ENCODE results near the gene VSIG10L2.

Gene VSIG10L2

DNA sequence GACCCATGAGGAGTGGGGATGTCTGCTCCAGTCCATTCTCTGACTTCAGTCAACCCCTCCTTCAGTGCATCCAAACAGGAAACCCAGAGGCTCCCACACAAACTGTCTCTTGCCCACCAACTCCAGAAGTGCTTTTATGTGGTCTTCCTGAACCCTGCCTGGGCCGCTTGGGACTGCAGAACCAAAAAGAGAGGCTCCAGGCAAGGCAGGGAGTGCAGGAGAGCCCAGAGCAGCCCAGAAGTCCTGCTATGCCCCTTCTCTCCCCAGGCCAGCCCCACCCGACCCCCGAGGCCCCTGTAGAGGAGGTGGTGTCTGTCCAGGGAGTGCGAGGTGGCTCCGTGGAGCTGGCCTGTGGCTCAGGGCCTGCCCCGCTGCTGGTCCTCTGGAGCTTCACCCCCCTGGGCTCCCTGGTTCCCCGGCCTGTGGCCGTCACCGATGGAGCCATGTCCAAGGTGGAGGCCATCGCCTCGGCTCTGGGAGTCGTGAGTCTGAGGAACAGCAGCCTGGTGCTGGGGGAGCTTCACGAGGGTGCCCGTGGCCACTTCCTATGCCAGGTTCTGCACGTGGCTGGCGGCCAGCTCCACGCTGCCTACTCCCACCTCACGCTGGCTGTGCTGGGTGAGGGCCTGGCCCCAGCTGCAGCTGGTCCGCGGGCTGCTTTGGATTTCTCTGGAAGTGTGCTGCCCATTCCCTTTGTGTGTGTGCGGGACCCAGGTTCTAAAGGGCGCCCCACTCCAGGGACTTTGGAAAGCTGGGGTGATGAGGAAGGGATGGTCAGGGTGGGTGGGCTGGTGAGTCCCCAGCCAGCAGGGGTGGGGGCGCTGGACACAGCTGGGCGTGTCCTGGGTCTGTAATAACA is 1.8 kb downstream of the VSIG10L2 start:
- DNase-seq (ENCODE audit: low read depth in 2 of 2), result no peak

DNA sequence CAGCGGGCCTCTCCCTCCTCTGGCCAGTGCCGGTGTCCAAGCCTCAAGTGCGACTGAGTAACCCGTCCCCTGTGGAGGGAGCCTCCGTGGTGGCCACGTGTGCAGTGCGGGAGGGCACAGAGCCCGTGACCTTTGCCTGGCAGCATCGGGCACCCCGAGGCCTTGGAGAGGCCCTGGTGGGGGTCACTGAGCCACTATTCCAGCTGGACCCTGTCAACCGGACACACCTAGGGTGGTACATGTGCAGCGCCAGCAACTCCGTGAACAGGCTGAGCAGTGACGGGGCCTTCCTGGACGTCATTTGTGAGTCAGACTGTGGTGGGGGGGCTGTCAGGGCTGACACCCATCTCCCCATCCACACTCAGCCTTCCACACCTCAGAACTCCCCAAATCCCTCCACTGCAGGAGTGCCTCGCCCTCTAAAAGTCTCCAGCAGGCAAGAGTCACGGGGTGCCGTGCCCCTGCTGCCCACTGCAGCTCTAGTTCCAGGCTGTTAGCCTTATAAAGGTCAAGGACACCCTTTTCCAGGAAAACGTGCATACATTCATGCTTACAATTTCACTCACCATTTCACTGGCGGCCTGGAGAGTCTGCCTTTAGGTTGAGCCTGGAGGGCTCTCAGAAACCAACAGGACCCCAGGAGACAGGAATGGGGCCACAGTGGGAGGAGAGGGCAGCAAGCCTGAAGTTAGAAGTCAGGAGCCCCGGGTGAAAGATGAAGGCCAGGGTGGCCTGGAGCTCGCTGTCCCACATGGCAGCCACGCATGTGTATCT is 2.6 kb downstream of the VSIG10L2 start:
- DNase-seq (ENCODE audit: low read depth in 2 of 2), result no peak

DNA sequence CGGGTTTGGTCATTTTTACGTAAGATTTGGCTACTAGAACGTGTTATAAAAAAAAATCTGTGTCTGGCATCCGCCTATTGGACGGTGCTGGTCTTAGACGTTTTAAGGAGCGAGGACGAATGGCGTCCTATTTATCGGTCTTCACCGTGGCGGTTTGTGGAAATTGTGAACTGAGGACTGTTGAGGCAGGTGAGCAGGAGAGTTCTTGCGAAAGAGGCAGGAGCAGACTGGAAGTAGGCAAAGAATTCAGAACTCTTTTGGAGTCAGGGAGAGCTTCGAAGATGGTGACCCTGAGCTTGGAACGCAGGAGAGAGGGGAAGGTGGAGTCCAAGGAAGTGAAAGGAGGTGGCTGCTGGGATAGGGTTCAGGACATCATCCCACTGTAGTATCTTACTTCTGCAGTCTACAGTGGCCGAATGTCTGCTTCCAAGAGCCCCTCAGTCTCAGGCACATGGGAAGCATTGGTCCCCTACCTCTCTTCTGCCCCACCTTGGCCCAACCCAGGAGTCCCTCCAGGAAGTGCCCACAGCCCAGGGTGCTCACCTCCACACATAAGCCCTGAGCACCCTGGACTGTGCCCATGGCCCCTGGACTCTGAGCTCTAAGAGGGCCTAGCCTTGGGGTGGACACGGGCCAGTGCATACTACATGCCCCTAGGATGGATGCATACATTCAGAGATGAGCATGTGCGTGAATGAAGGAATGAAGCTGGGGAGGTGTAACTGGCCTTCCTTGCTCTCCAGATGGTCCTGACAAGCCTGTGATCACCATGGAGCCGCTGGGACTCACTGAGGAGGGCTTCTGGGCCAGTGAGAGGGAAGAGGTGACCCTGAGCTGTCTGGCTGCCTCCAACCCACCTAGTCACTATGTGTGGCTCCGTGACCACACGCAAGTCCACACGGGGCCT is 3.7 kb downstream of the VSIG10L2 start:
- no peak for DNase-seq (ENCODE audit: low read depth in 2 of 2)

DNA sequence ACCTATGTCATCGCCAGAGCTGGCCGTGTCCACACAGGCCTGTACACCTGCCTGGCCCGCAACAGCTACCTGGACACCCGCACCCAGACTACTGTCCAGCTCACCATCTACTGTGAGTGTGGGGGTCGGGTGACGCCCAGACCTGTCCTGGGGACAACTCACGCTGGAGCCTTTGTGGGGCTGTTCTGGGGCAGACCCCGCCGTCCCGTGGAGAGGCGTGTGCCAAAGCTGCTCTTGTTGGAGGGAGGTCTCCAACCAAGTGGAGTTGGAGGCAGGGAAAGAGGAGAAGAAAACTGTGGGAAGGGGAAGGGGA is 4.3 kb downstream of the VSIG10L2 start:
- DNase-seq (ENCODE audit: low read depth in 2 of 2), result no peak

DNA sequence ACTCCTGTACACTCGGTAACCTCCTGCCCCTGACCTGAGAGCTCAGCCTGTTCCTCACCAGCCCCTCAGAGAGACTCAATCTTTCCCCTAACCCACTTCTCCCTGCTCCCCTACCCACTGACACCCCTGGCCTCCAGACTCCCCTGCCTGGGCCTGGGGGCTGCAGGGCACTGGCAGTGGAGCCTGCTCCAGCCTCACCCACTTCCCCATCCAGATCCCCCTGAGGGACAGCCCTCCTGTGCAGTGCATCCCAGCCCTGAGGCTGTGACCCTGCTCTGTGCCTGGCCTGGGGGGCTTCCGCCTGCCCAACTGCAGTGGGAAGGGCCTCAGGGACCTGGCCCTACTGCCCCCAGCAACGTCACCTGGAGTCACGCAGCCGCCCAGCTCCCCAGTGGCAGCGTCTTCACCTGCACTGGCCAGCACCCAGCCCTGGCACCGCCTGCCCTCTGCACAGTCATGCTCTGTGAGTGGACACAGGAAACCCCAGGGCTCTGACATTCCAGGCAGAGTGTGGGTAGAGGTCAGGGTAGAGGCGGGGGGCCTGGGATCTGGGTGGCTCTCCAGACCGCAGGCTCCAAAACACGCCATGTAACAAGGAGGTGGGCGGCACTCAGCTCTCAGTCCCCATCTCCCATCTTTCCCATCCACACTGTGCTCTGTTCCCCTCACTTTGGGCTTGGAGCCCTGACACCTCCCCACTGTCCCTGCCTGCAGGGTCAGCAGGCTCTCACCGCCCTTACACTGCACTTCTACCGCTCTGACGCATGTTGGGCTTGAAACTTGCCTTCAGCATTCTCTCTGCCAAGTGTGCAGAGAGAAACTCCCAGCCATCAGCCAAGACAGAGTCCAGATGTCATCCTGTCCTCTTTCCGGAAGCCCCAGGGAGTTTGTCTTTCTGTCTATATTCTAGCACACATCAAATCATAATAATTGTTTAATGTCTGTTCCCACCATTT is 5.1 kb downstream of the VSIG10L2 start:
- DNase-seq (ENCODE audit: low read depth in 2 of 2), result no peak

DNA sequence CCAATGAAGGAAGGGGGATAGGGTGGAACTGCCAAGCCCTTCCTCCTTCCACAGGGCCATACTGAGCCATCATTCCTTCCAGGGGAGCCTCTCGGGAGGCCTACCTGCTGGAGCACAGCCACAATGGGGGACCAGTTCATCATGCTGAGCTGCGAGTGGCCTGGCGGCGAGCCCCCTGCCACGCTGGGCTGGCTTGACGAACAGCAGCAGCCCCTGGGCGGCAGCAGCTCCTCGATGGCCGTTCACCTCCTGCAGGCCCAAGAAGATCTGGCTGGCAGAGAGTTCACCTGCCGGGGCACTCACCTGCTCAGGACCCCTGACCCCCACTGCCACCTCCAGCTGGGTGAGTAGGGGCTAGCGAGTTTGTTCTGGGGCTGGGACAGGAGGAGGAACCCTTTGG is 5.9 kb downstream of the VSIG10L2 start:
- DNase-seq (ENCODE audit: low read depth in 2 of 2), result no peak

DNA sequence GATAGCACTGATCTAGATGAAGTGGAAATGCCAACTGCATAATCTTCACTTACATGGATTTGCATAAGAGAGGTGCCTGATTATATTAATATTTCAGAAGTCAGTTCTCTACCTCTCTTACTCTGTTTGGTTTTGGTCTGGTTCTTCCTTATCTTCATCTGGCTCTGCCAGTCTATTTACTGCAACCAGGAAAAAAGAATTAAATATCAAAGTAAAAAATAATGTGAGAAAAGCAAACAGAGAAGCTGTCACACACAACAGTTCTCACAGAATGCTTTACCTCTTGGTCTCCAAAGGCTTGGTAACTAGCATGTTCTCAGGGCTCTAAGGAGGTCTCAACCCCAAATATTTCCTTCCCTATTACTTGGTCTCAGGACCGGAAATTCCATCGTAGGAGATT is 6.7 kb downstream of the VSIG10L2 start:
- no peak for DNase-seq (ENCODE audit: low read depth in 2 of 2)

DNA sequence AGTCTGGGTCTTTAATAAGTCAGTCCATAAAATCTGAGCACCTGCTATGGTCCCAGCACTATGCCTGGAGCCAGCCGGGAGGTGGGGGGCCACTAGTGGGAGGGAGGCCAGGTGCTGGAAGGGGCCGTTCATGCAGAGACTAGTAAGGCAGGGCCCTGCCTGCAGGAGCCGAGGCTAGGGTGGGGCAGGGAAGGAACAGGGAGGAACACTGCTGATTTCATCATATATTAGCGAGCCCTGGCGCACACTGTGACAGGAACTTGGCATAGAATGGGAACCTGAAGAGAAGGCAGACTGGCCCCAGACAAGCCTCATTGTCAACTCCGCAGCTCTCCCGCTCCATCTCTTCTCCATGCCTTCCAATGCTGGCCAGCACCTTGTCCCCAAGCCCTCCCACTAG is 7.1 kb downstream of the VSIG10L2 start:
- no peak for DNase-seq (ENCODE audit: low read depth in 2 of 2)

DNA sequence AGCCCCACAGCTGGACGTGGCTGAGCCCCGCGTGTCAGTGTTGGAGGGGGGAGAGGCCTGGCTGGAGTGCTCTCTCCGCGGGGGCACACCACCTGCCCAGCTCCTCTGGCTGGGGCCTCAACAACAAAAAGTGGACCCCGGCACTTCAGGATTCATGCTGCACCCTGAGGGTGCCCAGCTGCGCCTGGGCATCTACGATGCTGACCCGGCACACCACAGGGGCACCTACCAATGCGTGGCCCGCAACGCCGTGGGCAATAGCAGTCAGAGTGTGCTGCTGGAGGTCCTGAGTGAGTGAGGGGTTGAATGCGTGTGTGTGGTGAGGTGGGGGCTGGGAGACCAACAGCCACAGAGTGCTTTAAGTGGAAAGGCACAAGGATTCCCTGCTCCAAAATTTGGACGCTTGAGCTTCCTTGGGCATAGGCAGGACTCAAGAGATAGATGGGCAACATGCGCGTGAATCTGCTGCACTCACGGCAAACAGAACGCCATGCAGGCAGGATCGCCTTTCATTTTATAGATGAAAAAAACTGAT is 7.6 kb downstream of the VSIG10L2 start:
- no peak for DNase-seq (ENCODE audit: low read depth in 2 of 2)

DNA sequence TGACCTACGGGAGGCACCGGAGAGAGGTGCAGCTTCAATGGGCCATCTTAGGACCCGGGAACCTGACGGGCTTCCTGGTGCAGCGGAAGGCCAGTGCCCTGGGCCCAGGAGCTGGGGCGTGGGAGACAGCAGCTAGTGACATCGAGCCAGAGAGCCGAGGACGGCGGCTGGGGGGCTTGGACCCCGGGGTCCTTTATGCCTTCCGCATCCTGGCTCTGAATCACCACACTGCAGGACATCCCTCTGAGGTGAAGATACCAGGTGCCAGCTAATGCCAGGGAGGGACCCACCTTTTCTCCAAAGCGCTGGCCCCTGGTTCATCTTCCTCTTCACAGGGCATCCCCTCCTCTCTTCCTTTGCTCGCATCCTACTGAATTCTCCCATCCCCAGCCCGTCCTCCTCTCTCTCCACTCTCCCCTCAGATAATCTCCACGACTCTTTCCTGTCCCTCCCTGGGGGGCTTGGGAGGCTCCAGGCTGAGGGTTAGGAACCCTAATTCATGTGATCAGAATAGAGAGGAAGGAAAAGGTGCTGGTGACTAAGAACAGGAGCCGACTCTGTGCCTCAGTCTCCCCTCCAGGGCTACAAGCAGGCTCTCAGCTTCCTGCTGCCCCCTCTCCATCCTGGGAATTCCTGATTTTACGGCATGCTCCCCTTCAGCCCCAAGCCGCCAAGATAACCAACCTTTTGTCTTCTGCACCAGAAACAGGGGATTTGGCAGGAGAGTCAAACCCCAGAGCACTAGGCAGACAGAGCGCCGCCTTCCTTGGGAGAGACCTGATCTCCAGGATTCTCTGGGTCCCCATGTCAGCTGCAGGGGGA is 8.5 kb downstream of the VSIG10L2 start:
- no peak for DNase-seq (ENCODE audit: low read depth in 2 of 2)

DNA sequence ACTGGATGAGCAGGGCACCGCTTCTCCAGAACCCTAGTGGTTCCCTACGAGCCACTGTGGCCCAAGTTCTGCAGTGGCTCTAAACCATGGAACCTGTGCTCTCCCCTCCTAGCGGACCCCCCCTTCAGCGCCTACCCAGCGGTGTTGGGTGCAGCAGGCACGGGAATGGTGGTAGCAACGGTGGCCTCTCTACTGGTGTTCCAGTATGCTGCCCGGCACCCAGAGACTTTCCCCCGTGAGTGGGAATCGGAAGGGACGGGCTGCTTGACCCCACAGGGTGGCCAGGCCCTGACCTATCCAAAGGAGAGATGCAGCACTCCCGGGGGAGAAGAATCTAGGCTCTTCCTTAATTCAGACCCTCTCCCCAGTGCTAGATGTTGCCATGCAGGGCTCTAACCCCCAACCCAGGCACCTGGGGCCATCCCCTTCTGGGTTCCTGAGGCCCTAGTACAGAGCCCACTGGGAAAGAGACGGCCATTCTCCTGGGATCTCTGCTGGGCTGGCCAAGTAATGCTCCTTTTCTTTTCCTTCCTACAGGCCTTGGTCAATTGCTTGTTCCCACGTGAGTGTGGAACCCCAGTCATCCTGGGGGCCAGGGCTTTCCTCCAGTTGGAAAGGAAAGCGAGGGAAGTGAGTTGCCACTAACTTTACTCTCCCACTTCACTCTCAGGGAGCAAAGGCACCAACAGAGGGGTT is 9.2 kb downstream of the VSIG10L2 start:
- no peak for DNase-seq (ENCODE audit: low read depth in 2 of 2)

DNA sequence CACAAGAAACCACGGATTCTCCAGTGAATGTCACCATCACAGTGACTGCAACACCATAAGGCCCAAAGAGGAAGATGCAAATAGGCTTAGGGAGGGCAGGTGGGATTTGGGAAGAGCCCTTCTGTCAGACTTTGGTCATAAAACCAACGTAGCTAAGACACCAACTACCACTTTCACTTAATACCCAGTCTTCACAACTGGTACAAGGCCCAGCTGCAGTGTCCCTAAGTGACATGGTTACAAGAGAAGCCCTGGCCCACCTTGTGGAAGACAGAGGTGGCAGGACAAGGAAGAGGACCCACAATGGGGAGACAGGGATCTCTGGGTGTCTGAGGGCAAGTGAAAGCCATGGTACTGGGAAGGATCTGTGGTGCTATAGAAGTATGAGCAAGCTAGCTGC is 10.0 kb downstream of the VSIG10L2 start:
- DNase-seq (ENCODE audit: low read depth in 2 of 2), result no peak

DNA sequence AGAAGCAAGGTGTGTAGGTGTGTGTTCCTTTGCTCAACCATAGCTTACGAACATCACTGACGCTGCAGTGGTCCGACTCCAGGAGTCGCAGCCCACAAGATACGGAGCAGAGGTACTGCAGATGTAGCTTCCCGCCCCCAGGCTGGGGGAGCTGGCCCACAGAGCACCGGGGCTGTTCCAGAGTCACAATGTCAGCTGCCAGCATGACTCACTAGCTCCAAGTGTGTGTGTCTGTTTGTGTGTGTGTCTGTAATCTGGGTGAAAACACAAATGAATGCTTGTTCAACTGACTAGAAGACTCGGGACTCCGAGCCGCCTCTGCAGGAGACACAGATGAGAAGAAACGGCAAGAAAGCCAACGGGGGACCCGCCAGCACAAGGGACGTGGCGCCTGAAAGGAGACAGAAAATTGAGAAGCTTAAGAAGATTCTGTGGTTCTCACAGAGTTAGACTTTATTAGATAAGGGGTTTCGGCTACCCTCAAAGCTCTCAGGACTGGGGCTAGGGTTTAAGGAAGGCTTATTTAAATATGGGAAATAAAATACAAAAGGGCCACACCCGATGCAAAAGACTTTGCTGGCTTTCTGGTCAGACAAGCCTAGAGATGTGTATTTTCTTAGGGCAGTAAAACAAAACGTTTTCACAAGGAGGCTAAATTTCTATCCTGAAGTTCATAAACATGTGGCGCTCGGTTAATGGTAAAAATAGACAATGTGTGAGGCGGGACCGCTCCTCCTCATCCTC is 10.7 kb downstream of the VSIG10L2 start:
- no peak for DNase-seq (ENCODE audit: low read depth in 2 of 2)

DNA sequence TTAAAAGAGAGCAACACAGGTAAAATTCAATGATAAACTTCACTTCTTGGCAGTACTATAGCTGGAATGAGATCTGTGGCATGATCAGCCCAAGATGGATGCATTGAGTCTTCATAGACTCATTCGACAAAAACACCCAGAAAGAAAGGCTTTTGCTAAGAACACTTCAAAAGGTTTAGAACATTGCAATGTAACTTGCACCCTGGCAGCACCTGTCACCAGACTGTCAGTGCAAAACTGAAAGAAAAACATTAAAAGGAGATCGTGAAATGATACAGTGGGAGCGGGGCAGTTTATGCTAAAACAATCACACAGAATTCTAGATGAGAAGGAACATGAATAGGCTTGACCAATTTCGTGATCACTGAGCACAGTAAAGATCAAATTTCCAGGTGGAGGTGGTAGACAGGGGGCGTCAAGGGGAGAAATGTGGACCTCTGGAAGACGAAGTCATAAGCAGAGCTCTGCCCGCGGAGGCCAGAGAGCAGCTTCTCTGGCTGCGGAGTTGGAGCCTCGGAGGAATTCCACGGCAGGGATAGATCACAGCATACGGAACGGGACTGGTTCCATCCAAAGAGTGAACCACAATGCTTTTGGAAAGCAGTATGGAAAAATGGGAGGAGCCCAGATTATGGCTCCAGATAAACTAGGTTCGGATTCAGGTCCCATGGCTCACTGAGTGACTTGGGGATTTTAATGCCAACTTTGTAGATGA is 11.9 kb downstream of the VSIG10L2 start:
- no peak for DNase-seq (ENCODE audit: low read depth in 2 of 2)

DNA sequence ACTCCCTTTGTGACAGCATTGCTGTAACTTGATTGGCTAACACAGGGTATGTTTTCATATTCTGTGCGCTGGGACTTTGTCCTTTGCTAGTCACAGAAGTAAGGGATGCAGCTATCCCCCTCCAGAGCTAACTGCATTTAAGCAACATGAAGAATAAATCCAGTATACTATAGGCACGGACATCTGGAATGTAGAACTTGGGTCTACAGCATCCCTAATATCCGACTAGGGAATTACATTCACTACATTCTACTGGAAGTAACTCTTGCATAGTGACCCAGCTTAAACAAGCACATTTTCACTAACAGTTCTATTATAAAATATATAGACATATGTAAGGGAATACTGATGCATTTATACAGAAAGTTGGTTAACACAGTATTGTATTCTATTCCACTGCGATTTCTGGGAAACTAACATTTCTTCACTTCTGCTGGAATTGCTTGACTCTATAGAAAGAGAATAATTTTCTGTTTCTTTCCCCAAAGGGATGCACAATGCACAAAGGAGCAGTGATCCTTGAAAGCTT is 13.1 kb downstream of the VSIG10L2 start:
- DNase-seq (ENCODE audit: low read depth in 2 of 2), result no peak

DNA sequence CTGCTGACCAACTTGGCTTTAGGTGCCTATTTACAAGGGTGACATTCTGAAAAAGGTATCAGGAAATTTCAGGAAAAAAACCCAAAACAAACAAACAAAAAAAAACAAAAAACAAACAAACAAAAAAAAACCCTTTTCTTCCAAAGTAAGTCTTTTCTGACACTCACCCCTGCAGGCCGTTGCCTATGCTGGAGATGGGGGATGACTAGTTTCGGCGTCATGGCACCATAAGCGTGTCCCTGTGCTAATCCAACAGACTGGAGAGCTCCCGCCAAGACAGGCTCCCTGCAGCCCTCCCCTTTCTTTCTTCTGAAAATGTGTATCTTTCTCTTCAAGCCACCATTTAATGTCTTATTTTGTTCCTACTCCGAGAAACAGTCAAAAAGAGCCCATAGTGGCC is 13.7 kb downstream of the VSIG10L2 start:
- DNase-seq (ENCODE audit: low read depth in 2 of 2), result no peak

DNA sequence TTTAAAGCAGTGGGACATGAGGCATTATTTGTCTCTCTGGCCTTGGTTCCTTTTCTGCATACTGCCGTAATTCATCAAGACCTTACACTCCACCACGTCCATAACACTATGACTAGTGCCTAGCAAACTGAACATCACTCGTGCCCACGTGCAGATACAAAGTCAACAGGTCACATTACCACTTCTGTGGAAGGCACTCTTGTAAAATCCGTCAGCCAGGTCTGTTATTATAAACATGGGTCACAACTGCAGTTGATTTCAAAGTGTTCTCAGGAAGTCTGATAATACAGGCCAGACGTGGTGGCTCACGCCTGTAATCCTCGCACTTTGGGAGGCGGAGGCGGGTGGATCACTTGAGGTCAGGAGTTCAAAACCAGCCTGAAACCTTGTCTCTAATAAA is 14.1 kb downstream of the VSIG10L2 start:
- no peak for DNase-seq (ENCODE audit: low read depth in 2 of 2)

DNA sequence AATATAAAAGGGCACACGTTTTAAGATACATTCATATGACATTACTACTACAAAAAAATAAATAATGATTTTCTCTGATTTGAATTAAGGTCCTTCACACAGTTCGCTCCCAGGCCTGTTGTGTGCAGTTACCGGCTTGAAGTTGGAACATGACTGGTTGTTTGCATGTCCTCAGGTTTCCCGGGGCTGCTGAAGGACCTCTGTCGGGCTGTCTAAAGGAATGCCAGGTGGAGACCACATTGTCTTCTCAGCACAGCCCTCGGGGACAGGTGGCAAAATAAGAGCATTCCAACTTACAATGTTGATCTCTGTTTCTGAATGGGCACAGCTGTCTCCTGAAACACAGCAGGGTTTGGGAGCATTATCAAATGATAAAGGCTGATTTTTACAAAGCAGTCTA is 14.9 kb downstream of the VSIG10L2 start:
- no peak for DNase-seq (ENCODE audit: low read depth in 2 of 2)

All from stimulated activated CD4-positive, alpha-beta T cell treated with anti-CD3 and anti-CD28 coated beads, Interleukin-1b, Interleukin-23, amount 100 ng/mL, for 4 hours (primary cell).